GM19468 (cell line): ENCODE results near the gene GPHN.

Experiments used
- ATAC-seq: cut with Tn5 transposase; IDR thresholded peaks from one replicate; pipeline ENCODE4 v1.9.1; 2021; ENCODE audit warnings: mild to moderate bottlenecking, moderate library complexity, moderate number of reproducible peaks; ENCODE audit not compliant: unreplicated experiment; ENCODE audit errors: extremely low read depth

Gene GPHN

DNA sequence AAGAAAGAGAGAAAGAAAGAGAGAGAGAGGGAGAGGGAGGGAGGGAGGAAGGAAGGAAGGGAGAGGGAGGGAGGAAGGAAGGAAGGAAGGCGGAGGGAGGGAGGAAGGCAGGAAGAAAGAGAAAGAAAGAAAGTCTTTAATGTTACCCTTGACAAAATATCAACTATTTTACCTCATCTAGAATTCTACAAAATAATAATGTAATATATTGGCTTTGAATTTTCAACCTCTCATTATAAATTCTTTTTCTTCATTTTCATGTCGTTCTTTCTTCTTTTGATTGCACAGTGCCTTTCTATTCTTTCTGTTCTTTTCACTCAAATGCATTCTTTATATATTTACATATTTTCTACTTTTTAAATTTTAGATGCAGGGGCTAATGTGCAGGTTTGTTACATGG lies 621.8 kb downstream of the GPHN start:
- no peak for ATAC-seq

DNA sequence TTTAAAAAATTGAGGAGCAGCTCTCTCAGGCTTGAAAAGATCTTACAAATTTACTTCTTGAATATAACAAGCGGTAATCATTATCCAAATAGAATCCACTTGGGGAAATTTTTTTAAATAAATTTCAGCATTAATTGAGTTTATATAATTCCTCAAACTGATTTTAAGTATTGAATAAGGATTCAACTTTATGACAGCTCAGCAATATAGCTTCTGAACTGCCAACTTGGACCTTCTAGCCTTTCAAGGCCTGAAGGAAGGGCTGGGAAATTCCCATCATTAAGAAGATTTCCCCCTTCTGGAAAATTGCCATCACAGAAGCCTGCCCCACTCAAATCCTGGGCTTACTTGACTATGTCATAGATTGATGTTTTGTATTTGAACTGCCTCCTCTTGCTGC lies 623.7 kb downstream of the GPHN start:
- no peak for ATAC-seq

DNA sequence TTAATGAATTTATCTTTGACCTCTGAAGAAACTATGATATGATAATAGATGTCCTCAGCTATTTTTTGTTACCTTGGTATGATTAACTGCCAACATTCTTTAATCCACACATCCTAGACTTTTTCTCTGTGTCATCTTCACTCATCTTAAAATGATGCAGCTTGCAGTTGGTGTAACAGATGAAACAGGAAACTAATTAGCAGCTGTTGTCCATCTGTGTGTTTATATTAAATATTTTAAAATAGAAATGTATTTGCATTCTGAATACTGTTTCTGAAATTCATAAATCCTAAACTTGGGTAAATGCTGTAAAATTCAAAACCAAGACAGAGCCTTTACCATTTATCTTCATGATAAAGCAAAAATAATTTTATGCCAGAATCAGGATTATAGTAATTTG lies 625.2 kb downstream of the GPHN start:
- no peak for ATAC-seq

DNA sequence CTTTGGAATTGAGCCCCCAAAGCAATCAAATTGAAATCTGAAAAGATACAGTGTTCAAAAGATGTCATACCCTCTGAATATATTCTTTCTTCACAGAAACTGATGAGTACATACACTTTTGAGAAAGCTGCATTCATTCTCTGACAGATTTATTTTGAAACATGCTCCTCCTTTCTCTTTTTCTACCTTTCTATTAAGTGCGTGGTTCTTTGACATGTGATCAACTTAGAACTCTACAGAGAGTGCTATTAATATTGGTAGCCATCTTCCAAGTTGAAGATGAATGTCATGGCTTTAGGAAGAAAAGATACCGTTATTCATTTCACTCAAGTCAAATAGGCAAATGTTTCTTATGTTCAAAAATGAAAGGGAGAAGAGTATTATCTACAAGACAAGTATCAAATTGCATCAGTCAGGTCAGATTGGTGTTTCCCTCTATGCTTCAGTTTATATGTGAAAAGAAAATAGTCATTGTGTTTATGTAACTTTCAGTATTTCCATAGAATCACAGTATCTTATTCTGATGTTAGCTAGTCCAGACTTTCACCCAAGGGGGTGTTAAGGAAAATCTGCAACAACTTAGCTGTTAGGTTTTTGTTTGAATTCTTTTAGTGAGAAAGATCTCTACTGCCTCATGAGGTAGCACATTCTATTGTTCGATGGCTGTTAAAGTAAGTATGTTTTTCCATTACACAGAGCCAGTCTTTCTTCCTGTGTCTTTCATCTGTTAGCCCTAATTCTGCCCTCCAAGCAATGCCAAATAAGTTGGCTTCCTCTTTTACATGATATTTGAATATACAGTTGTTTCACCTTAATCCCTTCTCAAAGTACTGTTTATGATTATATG lies 625.9 kb downstream of the GPHN start:
- ATAC-seq, result no peak

DNA sequence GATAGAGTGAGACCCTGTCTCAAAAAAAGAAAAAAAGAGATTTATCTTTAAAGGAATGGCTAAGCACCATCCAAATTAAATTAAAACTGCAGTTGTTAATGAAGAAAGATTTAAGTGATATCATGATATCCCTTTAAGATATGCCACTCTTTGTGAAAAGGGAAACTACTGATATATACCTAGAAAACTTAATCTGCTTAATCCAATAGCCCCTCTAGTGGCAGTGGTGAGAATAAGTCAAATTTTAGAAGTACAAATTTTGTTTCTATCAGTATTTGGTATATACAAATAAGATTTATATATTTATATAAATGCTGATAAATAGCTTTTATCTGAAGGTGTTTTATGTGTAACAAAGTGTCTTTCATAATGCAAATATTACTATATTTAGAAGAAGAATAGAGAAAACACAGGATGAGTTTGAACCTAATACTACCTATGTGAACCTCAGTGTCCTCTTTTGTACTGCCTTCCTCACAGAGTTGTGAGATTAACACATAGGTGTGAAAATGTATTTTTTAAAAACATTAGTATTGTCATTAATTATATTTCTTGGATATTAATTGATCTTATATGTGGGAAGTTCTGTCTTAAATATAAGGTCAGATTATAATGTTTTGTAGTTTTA lies 629.9 kb downstream of the GPHN start:
- no peak for ATAC-seq

DNA sequence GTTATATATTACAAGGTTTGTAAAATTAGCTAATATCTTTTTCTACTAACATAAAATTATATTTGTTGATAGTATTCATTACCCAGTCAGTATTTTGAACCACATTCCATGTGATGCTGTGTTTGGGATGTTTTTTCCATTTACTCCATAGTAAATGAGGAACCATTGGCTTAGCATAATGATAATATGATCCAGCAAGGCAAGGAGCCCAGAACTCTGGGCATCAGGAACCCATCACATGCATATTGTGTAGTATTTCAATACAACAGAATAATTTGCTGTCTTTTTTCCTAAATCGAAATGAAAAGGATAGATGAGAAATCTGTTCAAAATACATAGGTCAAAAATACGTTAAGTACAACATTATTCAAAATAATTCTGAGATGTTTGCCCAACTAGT lies 632.6 kb downstream of the GPHN start:
- no peak for ATAC-seq

DNA sequence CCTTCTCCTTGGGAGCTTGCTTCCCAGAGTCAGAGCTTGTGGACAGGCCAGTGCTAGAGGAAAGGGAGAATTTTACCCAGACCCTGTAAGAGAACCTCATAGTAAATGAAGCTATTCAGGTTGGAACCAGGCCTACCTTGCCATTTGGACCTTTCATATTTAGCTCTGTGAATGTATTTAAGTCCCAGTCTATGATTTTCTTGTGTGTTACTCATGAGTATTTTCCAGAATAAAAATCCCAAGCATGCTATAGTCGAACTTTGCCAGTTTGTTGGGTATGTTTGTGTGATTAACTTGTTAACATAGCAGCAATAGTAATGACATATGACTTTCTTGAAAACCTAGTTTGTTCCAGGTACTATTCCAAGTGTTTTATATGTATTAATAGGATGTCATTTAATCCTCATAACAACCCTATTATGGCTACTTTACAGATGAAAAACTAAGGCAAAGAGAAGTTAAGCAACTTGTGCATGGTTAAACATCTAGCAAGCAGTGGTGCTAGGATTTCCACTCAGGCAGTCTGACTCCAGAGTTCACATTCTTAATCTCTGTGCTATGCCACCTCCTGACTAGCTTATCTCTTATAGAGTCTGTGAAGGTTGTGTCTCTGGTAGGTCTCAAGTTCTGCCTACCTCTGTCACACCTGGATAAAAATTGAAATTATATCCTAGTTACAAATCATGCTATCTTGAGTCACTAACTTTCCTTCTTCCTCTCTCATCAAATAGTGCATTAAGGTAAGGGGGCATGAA lies 633.4 kb downstream of the GPHN start:
- ATAC-seq, result no peak

DNA sequence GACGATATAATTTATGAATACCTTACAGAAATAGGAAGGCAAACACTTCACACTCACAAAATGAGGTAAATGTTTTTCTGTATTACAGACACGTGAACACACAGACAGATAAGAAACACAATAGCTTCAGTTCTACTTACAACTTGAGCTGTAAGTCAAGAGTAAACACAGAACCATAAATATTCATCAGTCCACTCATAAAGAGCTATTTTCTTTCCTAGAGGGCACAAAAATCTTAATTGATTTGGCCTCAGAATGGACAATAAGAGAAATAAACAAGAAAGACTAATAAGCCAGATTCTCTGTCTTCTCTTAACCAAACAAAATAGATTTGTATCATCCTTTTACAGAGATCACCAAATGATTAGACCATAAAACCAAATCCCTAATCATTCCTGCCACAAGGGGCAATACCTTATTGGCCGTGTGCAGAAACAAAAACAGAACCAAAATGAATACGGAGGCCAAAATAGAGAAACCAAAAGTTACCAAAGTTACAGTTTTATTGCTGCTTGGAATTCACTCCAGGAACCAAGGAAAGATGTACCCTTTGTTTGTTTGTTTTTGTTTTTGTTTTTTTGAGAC lies 643.2 kb downstream of the GPHN start:
- no peak for ATAC-seq

DNA sequence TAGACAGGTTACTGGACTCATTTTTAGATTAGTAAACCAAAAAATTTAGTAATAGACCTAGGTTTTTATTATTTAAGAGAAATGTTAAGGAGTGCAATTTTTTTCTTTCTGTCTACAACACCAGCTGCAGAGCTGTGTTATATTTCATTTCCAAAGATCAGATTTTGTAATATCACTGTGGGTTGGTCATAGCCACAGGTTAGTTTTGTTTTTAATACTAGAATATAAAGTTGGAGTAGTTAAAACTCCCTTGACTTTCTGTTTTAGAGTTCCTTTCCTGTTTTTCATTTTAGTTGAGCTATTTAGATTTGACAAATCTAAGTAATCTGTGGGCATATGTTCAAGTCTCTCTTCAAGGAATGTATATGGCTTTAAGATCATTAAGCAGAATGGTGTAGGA lies 650.6 kb downstream of the GPHN start:
- no peak for ATAC-seq

DNA sequence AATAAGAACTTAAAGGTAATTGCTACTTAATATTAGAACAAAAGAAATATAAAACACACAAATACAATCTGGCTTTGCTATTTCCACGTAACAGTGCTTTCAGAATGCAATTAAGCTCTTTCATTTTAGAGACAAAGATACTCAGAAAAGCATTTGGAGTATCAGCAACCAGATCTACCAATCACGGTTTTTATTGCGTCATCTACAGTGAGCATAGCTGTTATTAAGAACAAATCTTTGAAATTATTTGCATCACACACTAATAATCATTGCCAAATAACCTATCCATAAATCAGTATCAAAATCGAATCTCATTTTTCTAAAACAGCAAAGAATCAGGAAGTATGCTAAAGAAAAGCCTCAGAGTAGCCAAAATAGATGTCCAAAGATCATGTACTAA lies 654.4 kb downstream of the GPHN start:
- no peak for ATAC-seq

DNA sequence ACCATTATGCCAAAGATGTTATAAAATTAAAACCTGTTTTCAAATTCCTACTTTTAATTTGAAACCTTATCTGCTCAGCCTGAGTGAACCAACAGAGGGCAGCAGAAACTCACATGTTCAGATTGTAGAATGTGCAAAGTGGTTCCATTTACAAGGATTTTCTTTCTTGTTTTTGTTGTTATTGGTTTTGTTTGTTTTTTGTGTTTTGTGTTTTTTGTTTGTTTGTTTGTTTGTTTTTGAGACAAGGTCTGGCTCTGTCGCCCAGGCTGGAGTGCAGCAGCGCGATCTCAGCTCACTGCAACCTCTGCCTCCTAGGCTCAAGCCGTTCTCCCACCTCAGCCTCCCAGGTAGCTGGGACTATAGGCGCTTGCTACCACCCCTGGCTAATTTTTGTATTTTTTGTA lies 658.5 kb downstream of the GPHN start:
- no peak for ATAC-seq

DNA sequence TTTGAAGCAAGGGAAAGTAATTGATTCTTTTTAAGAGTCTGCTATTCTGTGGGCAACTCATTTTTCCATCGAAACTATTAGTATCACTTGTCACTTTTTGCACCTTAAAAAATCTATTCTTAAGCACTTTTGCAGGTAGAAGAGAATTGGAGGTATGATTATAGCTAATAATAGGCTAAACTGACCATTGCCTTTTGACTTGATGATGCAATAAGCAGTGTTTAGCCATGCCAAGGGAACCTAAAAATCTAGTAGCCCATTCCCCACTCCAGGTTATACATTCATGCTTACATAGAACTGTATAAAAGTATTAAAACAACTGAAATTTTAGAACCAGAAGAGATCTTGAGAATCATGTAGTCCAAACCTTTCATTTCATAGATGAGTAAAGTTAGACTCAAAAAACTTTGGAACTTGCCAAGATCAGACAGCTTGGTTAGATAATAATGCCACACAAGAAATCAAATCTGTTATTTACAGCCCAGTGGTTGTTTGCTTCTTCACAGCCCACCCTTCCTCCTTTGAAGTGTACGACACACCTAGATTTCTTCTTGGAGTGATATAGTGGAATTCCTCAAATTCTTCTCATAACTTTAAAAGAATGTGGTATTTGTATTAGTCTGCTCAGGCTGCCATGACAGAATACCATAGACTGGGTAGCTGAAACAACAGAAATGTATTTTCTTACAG lies 659.6 kb downstream of the GPHN start:
- ATAC-seq, result no peak

DNA sequence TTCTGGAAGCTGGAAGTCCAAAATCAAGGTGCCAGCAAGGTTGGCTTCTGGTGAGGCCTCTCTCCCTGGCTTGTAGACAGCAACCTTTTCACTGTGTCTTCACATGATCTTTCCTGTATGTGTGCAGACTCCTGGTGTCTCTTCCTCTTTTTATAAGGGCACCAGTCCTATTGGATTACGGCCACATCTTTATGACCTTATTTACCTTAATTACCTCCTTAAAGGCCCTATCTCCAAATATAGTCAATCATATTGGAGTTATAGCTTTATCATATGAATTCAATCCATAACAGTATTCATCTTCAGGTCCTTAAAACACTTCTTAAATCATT lies 660.1 kb downstream of the GPHN start:
- no peak for ATAC-seq

DNA sequence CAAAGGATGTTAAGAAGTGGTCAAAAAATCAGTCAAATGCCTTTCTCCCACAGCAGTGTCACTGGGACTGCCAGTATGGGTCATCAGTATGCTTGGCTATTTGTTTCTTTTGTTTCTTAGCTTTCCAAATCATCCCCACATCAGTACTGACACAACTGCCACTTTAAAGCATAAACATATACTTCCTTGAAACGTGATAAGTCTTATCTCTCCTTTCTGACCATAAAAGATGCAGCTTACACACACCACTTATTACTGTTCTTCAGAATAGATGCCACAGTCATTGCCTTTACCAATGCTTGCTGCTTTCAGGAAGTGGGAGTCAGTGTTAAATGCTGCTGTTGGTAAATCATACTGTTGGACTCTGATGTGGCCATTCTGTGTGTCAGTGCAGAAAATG lies 662.7 kb downstream of the GPHN start:
- ATAC-seq, result no peak

DNA sequence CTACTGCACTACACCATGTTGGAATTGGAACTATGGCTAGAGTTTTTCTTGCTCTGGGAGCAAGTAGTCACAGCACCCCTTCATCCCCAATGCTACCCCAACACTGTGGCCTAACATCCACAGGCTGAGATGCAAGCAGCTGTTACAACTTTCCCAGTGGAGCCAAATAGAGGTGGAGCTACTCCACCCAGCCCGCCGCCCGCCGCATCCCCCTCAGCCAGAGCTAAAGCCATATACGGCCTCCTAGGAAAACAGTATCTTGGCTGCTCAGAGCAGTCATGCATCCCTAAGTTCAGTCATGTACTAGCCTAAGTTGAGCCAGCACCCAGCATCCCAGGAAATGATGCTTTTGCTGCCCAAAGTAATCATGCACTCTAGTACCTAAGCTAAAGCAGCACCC lies 664.1 kb downstream of the GPHN start:
- ATAC-seq, result no peak

DNA sequence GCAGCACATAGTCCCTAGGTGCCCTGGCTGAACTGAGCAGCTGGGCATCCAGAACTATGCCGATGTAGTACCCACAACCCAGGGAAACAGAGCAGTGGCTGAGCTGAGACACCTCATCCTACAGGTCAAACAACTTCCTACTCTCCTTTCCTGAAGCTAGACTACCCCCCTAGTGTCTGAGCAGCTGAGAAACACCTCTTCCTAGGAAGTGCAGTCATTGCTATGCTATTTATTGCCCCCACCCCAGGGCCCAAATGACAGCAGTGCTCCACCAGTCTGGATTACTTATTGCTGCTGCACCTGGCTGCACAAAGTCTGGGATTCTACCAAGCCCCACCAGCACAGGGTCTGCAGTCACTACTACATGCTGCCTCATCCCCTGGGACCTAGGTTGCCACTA lies 664.6 kb downstream of the GPHN start:
- ATAC-seq, result no peak

DNA sequence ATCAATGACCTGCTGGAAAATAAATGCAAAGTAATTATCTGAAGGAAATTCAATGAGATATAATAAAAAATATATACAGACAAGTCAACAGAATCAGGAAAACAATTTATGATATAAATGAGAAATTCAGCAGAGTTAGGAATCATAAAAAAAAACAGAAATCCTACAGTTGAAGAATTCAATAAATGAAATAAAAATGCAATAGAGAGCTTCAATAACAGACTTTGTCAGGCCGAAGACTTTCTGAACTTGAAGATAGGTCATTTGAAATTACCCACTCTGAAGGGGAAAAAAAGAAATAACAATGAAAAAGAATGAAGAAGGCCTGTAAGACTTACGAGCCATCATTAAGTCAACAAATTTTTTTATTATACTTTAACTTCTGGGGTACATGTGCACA lies 665.8 kb downstream of the GPHN start:
- no peak for ATAC-seq

DNA sequence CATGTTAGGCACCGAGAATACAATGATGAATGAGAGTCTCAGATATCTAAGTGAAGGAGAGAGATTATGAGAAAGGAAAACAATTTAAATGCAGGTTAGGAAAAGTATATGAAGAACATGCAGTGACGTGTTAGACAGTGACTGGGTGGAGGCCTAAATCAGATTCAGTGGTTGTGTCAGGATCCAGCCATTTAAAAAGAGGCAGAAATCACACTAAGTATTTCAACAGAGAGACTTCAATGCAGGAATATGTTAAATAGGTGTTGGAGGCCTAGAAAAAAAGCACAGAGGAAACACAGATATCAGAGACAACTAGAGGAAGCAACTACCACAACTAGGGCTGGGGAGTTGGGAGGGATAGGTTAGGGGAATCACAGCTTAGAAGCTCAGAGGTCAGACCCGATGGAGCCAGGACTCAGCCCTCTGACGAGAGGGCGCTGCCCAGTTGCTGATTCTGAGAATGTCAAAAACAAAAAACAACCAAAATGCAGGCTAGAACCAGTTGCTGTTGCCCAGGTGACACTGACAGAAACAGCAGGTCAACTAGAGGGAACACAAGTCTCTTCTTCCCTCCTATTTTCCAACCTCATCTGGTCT lies 678.3 kb downstream of the GPHN start:
- no peak for ATAC-seq

DNA sequence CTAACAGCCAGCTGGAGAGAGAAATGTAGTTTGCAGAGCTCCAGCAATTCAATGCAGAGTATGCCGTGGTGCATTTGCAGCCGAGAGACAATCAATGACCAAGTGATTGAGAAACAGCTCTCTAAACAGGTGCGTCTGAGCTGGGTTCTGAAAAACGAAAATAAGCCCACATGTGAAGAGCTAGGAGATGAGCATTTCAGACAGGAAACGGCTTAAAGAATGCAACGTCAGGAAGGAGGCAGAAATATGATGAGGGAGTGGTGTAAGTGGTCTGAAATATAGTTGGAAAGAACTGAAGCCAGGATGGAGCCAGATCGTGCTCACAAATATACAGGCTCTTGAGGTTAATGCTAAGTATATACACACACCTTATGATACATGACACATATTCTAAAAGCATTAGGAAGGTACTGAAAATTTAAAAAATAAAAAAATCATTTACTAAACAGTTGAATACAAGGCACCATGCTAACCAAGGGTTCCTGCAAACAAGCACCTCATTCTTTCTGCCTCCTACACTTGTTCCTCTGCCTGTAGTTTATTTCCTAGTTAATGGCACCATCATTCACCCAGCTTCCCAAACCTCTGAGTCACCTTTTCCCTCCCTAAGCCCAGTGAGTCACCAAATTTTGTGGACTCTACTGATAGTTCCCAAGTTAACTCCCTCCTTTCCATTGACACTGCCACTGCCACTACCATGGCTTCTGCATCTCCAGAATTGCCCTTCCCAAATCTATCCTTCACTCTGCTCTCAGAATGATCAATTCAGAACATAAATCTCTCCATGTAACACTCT lies 679.0 kb downstream of the GPHN start:
- ATAC-seq, result no peak
